Fibroblast of skin of abdomen (primary cell): ENCODE results near the gene TSPYL4. TPM values are rescaled to one million over a fixed set of nuclear protein-coding genes. Genes with fewer than 3 reads are reported as not detected.
"Not testable (repeated sequence)": the region's sequence is repeated elsewhere in the genome, so short reads cannot be mapped to it uniquely, and the experiment has no call there.

ENCODE experiments used
- DNase-seq: peaks from one replicate; pipeline ENCODE4 v3.0.0-alpha.2; 2013
- polyA plus RNA-seq, 2 experiments: library from polyadenylated mRNA; unstranded; fragments of 120-200 nt; gene quantifications; one replicate each; pipeline ENCODE4 v1.2.1, GENCODE V29; 2013; ENCODE audit not compliant: insufficient read length in 2 of 2

TSPYL4 gene
- polyA plus RNA-seq (2013, experiment 1 of 2; ENCODE audit: insufficient read length), result 26.3 TPM
- polyA plus RNA-seq (2013, experiment 2 of 2; ENCODE audit: insufficient read length), result 25.1 TPM

DNA sequence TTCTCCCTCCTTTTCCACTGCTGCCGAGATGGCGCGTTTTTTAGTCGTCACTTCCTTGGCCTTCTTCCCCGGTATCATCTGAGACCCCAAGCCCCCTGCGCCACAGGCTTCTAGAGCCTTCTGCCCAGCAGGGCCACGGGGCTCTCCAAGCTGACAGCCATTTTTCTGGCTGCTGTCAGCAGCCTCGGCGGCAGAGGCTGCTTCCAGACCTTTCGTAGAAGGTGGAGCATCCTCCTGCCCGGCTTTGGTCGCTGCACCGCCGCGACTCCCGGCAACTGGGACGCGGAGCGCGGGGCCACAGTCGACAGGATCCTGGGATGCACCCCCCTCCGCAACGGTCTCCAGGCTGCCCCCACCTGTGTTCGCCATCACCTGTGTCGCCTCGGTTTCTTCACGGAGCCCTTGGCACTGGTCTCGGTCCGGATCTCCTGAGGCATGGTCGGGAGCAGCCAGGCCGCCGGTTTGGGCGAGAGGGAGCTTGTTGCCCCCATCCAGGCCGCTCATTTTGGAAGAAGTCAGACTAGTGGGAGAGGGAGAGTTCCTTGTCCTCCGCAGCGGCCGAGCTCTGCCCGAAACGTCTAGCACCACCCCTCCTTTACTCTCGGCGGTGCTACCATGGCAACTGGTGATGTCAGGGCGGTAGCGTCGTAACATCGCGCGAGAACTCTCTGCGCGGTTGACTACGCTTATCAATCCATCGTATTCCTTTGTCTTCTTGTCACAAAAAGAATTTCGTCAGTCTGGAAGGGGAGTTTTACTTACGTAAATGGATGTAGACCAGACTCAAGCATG, at the start of gene TSPYL4:
Gene TSPYL4 (minus strand): TSS at position 571 of the 792 bp plus-strand sequence. CDS start 67 bp downstream, at position 504.
- DNase-seq, result peak; percentile 98

DNA sequence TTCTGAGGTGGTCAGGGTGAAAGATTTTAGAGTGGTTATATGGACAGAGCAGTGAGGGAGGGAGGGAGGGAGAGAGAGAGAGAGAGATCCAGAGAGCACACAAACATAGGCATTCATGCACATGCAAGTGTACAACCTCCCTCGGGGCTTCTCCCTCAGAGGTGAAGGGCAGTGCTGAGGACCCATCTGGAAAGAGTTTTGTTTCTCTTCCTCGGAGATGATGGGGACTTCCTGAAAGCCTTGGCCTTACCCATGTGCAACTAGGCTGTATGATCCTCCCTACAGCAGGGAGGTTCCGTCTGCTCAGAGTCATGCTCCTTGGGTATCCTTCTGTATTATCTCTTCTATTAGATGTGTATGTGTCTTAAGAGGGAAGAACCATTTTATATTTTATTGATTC, 47.2 kb upstream of the TSPYL4 start:
- no peak for DNase-seq

DNA sequence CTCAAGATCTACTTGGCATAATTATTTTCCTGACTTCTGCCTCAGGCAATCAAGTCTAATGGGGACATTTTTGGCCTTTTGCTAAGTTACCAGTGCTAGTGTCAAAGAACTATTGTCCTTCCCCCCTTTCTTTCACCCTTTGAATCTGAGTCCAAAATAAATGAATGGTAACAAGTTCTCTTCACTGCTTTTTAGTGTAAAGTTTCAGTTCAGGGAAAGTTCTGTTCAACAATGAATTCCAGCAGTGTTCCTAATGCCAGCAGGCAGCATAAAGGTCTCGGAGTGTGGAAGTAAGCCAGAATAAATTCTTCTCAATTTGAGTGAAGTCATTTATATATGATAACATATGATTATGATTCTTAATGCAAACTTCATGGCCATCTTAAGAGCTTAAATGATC, 46.7 kb upstream of the TSPYL4 start:
- no peak for DNase-seq

DNA sequence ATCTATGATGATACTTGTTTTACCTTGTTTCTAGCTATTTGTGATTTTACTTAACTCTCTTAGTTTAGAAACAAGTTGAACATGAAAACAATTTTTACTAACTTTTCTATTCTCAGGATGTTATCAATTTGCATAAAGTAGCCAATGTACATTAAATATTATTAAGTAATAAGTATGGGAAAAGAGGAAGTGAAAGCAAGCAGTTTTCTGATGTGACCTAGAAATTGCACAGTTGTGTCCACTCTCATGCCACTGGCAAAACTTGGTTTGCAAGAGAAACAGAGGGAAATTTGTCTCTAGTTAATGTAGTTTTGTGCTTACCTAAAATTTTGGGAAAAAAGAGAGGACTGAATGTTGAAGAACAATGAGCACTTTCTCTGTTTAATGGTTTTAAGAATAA, 45.1 kb upstream of the TSPYL4 start:
- DNase-seq, result no peak

DNA sequence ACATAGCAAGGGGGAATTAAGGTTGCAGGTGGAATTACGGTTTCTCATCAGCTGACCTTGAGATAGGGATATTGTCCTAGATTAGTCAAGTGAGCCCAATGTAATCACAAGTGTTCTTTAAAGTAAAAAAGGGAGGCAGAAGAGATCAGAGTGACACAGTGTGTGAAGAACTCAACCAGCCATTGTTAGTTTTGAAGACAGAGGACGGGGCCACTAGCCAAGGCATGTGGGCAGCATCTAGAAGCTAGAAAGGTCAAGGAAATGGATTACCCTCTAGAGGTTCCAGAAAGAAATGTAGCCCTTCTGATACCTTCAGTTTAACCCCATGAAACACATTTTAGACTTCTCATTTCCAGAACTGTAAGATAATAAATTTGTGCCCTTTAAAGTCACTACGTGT, 44.4 kb upstream of the TSPYL4 start:
- DNase-seq, result no peak

DNA sequence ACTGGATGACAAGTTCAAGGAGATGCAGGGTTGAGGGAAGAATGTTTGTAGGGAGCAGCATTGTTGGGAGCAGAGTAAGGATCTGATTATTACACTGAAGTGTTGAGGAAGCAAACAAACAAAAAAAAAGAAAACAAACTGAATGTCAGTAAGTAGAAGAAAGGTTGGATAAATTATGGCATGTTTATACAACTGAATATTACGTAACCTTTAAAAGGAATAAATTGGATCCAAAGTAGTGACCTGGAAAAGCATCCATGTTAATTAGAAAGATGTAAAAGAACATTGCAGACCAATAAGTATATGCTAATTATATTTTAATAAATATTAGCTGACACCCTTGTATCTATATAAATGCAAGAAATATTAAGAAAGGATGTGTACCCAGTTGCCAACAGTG, 38.7 kb upstream of the TSPYL4 start:
- DNase-seq, result no peak

DNA sequence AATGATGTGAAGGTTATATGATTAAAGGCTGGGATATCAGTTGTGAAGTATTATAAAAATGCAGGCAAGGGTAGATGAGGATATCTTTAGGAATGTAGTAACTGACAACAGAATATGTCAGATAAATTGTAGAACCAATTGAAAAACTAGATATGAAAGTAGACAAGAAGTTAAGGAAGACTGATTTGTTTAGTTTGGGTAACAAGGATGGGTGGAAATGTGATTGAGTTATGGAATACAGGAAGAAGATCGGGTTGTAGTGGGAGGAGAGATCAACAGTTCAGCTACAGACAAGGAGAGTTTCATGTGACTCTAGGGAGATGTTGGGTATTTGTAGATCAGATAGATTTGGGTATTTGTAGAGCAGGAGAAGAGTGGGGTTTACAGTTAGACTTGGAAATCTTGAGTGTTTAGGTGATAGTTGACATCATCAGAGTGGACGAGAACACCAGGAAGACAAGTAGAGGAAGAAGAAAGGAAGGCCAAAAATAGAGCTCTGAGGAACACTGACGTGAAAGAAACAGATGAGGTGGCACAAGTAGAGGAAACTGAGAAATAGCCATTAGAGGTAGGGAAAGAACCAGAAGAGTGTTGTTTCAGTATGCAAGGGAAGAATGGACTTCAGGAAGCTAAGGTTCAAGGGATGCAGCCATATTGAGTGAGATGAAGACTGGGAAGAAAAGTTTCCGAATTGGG, 38.0 kb upstream of the TSPYL4 start:
- DNase-seq, result peak; percentile 35

DNA sequence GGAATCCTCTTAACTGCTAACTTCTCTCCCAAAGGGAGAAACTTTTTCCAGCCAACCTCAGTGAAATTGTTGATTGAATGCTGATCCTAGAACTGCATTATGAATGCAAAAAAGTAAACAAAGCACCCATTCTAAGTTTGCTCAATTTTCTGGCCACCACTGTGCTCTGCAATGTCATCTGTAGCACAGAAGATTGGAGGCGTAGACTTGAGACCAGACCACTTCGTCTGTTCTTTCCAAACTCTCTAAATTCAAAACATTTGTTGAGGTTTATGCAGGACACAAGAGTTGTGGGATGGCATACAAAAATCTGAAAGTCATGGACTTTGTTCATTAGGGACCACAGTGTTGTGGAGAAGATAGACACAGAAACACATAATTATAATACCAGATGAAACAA, 36.9 kb upstream of the TSPYL4 start:
- DNase-seq, result no peak

DNA sequence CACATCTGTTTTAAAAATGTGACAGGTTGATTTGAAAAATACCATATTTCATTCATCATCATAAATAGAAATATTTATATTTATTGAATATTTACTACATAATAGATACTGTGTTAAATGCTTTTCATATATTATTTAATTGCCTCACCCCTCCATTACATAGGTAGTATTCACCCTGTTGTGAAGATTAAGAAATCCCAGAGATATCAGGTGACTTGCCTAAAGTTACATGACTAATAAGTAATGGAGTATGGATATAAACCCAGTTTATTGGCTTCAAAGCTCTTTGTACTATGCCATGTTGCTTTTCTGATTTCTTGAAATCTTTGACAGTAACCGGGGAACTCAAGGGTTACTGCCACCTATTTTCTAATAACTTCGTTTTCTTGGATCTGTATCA, 36.0 kb upstream of the TSPYL4 start:
- no peak for DNase-seq

DNA sequence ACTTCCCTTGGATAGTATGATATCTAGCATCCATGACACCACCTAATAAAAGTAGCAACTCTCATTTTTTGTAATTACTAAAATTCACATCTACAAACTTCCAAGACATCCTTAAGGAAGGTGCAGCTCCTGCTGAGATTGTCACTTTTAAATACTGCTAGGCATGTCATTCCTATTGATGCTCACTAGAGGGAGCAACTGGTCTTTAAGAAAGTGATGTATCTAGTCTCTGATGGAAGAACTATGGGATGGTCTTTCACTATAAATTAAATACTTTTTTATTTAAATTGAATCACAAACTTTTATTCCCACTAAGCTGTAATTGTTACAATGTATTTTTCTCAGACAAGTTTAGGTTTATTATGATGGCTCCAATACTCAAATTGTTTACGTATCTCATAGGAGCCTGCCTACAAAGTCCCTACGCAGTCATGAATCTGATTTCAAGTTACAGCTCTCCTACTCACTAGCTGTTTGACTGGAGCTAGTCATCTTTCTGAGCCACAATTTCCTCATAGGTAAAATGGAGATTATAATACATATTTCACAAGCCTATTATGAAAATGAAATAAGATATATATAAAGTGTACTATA, 33.9 kb upstream of the TSPYL4 start:
- DNase-seq, result peak; percentile 56

DNA sequence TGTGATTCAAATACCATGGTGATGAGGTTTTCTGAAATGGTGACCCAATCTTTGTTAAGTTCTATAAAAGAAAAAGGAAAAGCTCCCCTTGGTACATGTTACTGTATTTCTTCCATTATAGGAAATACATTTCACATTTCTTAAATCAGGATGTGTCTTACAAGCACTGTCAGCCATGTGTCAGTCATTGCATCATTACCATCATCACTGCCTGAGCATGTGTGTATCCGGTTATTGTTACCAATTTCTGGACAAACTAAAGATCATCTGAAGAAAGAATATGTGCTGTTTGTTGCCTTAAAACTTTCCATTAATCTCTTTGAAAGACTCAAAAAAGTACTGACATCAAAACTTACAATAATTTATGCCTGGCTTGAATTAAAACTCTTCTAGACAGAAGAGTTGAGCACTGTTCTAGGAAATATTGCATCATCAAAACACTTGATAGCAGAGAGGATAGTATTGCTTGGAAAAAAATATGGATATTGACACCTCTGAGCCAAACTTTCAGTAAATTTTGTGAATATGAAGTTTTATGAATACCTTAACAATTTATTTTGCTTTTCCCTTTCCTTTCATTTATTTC, 33.0 kb upstream of the TSPYL4 start:
- DNase-seq, result peak; percentile 33

DNA sequence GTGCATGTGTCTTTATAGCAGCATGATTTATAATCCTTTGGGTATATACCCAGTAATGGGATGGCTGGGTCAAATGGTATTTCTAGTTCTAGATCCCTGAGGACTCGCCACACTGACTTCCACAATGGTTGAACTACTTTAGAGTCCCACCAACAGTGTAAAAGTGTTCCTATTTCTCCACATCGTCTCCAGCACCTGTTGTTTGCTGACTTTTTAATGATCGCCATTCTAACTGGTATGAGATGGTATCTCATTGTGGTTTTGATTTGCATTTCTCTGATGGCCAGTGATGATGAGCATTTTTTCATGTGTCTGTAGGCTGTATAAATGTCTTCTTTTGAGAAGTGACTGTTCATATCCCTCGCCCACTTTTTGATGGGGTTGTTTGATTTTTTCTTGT, 31.1 kb upstream of the TSPYL4 start:
- not testable (repeated sequence) for DNase-seq

DNA sequence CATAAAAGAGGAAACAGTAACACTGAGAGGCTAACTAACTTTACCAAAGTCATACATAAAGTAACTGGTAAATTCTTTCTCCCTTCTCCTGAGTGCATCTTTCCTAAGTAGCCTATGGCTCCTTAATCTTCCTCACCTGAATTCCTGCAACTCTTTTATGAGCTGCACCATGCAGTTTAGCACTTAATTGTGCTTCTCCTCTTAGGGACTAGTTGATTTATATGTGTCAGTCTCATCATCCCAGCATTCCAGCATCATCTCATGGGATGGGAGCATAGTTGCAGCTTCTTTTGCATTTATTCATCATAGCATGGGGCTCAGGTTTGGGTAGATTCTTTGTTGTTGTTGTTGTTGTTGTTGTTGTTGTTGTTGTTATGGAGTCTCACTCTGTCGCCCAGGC, 29.3 kb upstream of the TSPYL4 start:
- DNase-seq, result no peak

DNA sequence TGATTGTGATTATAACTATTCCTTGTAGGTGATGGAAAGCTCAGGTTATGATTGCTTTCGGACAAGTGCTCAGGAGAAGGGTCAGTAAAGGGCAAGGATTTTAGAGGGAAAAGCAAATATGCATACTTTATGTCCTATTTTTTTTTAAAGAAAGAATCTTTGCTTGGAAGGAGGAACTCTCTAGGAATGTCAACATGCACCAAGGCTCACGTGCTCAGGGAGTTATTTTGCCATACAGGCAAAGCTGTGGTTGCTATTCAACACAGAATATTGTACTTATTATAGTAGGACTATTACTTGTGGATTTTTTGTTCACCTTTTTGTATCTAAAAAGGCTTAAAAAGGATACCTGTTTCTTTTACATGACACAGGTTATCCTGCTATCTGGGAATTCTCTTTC, 28.8 kb upstream of the TSPYL4 start:
- no peak for DNase-seq

DNA sequence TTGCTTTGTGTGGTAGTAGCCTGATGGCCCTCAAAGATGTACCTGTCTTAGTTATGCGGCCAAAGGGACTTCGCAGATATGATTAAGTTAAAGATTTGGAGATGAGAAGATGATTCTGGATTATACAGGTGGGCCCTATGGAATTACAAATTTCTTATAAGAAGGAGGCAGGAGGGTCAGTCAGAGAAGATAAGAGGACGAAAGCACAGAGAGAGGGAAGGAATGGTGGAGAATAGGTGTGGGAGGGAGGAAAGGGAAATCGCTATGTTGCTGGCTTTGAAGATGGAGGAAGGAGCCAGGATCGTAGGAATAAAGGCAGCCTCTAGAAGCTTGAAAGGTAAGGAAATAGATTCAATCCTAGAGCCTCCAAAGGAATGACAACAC, 27.1 kb upstream of the TSPYL4 start:
- no peak for DNase-seq

DNA sequence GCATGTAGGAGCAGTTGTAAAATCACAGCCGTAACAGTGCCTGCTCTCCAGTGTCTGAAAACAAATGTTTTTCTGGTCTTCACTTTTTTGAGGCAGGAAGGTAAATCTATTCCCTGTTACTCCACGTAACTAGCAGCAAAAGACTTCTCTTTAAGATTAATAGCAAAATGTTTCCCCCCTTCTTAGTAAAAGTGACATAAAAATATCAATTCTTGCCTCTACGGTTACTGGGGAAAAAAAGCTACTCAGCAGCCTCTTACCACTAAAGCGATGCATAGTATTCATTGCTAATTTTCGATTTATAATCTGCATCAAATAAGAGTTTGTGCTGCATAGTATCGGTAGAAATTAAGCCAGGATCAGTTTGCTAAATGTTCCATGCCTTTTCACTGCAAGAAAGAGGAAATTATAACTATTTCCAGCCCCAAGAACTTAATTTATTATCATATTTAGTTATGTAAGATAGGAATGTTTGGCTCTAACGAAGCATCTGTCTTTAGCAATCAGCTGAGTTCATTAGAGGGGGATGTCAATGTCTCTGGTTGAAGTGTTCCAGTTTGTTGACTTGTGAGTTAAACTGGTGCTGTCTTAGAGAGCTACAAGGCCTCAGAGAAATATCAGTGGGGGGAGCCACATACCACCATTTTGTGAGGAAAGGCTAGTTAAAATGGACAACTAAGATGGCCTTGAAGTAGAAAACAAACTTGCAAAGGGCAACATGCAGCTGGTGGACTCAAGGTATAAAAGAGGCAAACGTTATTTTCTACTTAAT, 26.5 kb upstream of the TSPYL4 start:
- no peak for DNase-seq

DNA sequence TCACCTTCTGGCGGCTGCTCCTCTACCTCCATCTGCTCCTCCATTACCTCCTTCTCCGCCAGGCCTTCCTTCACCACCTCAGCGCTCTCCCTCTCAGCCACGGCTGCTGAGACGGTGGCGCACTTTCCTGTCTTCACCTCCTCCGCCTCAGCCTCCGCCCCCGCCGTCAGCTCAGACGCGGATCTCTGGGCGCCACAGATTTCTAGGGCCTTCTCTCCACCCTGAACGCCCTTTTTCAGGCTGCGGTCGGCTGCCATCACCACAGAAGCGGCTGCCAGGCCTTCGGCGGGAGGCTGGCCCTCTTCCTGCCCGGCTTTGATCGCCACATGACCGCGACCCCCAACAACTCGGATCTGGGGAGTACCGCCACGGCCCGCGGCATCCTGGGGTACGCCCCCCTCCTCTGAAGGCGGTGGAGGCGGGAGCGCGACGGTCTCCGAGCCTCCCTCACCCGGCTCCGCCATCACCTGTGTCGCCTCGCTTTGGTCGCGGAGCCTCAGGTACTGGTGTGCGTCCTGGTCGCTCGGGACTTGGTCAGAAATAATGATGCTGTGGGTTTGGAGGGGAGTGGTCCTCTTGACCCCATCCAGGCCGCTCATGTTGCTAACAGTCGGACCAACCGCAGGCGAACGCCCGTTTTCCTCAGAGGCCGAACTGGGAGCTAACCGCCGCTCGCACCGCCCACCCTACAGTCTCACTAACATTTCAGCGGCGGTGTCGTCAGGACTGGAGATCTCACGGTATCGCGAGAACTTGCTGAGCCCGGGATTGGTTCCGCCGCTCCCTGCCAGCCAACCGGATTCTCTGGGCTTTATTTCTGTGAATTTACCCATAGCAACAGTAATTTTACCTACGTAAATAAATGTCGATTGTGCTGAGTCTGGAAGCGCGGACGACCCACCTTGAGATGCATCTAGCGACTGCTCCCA, 25.6 kb upstream of the TSPYL4 start, which contains the start of gene TSPYL1:
Gene TSPYL1 (minus strand): TSS at position 699 of the 929 bp plus-strand sequence. CDS start 100 bp downstream, at position 599.
- DNase-seq, result peak; percentile 97

DNA sequence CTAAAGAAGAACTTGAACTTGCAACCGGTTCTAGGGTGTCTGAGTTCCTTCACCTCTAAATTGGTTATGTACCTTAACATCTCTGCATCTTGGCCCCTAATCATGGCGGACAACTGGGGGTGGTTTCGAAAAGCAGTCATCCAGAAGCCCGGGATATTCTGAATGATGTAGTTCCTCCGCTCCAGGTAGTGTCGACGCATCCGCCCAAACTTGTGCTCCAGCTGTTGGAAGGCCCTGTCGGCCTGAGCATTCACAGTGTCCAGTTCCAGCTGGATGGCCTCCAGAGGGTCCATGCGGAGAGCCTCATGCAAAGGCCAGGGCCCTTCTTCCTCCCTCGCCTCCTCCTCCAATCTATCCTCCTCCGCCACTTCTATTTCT, 25.0 kb upstream of the TSPYL4 start:
- DNase-seq, result no peak

DNA sequence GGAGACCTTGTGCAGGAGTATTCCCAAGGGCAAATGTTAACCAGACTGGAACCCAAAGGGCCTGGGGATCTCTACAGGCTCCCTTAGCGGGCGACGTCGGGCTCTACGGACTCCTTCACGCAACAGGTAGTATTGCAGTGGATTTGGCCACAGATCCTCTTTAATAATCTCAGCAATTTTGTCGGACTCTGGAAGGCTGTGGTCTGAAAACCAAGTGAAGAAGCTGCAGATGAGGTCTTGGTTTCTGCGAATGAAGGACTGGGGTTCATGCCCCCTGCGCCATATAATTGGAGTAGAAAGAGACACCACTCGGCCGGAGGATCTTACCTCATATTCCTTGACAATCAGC, 24.6 kb upstream of the TSPYL4 start:
- no peak for DNase-seq

DNA sequence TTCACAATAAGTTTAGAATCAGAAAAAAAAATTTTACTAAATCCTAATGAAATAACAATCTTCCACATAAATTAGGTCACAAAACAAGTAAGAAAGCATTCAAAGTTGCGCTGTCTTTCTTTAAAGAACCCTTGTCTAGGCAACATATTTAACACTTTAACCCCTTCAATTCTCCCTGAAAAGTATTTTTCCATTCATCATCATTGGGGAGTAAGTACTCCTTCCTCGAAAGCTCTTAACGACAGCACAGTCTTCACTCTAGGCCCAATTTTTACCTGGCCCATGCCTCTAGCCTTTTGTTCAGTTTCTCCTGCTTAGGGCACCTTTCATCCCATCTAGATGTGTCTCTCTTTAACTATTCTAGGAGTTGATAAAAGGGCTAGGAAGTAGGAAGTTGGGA, 23.2 kb upstream of the TSPYL4 start:
- DNase-seq, result no peak

DNA sequence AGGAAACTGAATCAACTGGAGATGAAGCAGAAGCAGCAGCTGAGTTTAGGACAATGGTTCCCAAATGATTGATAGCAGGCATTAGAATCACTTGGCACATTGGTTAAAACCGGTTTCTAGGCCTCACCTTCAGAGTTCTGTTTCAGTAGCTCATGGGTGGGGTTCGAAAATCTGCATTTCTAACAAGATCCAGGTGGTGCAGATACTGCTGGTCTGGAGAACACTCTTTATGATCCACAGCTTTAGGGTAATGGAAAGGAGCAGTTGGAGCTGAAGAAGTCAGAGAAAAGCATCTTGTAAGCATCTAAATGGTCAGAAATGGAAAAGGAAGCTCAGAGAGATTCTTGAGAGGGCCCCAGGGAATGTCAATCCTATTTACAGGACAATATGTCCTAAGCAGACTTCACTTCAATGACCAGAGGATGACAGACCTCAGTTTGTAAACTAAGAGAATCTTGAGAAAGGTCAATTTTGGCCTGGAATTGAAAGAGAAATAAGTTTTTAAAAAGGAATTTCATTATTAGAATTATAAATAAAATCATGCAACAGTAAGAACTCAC, 17.4 kb upstream of the TSPYL4 start:
- DNase-seq, result no peak
